Measurements from ENCODE around the gene SIM1. TPM values are rescaled to one million over a fixed set of nuclear protein-coding genes. Genes with fewer than 3 reads are reported as not detected.

SIM1 gene
- total RNA-seq, 2 experiments from 2014 or later, result not detected

- Histone ChIP-seq H3K36me3 (ENCODE audit: insufficient read depth, low read length) (no peaks in the 10 kb centered on the region), H3K4me1 (ENCODE audit: insufficient read depth, low read length) (no peaks in the 10 kb centered on the region), H3K27ac (ENCODE audit: low read depth in 1 of 2, low read length in 2 of 2) (no peak overlapping the region), H3K4me3 (ENCODE audit: low read length) (no peak overlapping the region), H3K27me3 (ENCODE audit: control insufficient read depth in 1 of 2, insufficient read depth in 2 of 2, low read length in 2 of 2) (no peaks in the 10 kb centered on the region), H3K9me3 (ENCODE audit: control insufficient read depth in 1 of 2, insufficient read depth in 1 of 2, low read length in 2 of 2) (no peaks in the 10 kb centered on the region)
- TF ChIP-seq CTCF (IDR thresholded peaks at IDR 0.05), result no peak
- CTCF ChIA-PET, result no interaction called here
- ATAC-seq (ENCODE audit: poor library complexity) (no peak), DNase-seq (no peak)
- POLR2A ChIA-PET, result no interaction called here
- H3K9me3 Mint-ChIP-seq, result no peaks in the 10 kb centered on the region
- H3K4me1 Mint-ChIP-seq (ENCODE audit: low read depth), result no peaks in the 10 kb centered on the region
- intact Hi-C loops (cut with DNase I, micrococcal nuclease), result no loop called here
- H3K27ac Mint-ChIP-seq, result no peak overlapping the region
- no peak overlapping the region for H3K4me3 Mint-ChIP-seq
- H3K27me3 Mint-ChIP-seq, result peaks cover 40% of the 10 kb centered on the region
- no peaks in the 10 kb centered on the region for H3K36me3 Mint-ChIP-seq (ENCODE audit: low read depth)
These were observed 37.3 kb downstream of the SIM1 start for GRCh38 chr6:100427452-100427851.

GRCh38 chr6:100426744-100427338 is 37.9 kb downstream of the SIM1 start:
- ChIA-PET CTCF (no interaction called here), POLR2A (no interaction called here)
- Histone ChIP-seq H3K9me3 (ENCODE audit: control insufficient read depth in 1 of 2, insufficient read depth in 1 of 2, low read length in 2 of 2) (no peaks in the 10 kb centered on the region), H3K36me3 (ENCODE audit: insufficient read depth, low read length) (no peaks in the 10 kb centered on the region), H3K4me1 (ENCODE audit: insufficient read depth, low read length) (no peaks in the 10 kb centered on the region), H3K27ac (ENCODE audit: low read depth in 1 of 2, low read length in 2 of 2) (no peak overlapping the region), H3K27me3 (ENCODE audit: control insufficient read depth in 1 of 2, insufficient read depth in 2 of 2, low read length in 2 of 2) (no peaks in the 10 kb centered on the region), H3K4me3 (ENCODE audit: low read length) (no peak overlapping the region)
- DNase-seq (no peak), ATAC-seq (ENCODE audit: poor library complexity) (no peak)
- Mint-ChIP-seq H3K4me3 (no peak overlapping the region), H3K36me3 (ENCODE audit: low read depth) (no peaks in the 10 kb centered on the region), H3K27me3 (peaks cover 34% of the 10 kb centered on the region), H3K27ac (no peak overlapping the region), H3K4me1 (ENCODE audit: low read depth) (no peaks in the 10 kb centered on the region), H3K9me3 (no peaks in the 10 kb centered on the region)
- intact Hi-C loops (cut with DNase I, micrococcal nuclease), result no loop called here
- no peak for TF ChIP-seq CTCF (IDR thresholded peaks at IDR 0.05)

- ATAC-seq (ENCODE audit: poor library complexity), result no peak
- intact Hi-C loops (cut with DNase I, micrococcal nuclease), result no loop called here
- H3K4me3 ChIP-seq (ENCODE audit: low read length), result no peak overlapping the region
- ChIA-PET POLR2A (no interaction called here), CTCF (no interaction called here)
- Mint-ChIP-seq H3K27ac (no peak overlapping the region), H3K4me1 (ENCODE audit: low read depth) (no peaks in the 10 kb centered on the region), H3K9me3 (no peaks in the 10 kb centered on the region), H3K4me3 (no peak overlapping the region), H3K36me3 (ENCODE audit: low read depth) (no peaks in the 10 kb centered on the region), H3K27me3 (peaks cover 34% of the 10 kb centered on the region)
- no peaks in the 10 kb centered on the region for H3K27me3 ChIP-seq (ENCODE audit: control insufficient read depth in 1 of 2, insufficient read depth in 2 of 2, low read length in 2 of 2)
- H3K4me1 ChIP-seq (ENCODE audit: insufficient read depth, low read length), result no peaks in the 10 kb centered on the region
- H3K27ac ChIP-seq (ENCODE audit: low read depth in 1 of 2, low read length in 2 of 2), result no peak overlapping the region
- TF ChIP-seq CTCF (IDR thresholded peaks at IDR 0.05), result no peak
- no peak for DNase-seq
- H3K9me3 ChIP-seq (ENCODE audit: control insufficient read depth in 1 of 2, insufficient read depth in 1 of 2, low read length in 2 of 2), result no peaks in the 10 kb centered on the region
- H3K36me3 ChIP-seq (ENCODE audit: insufficient read depth, low read length), result no peaks in the 10 kb centered on the region
These were observed 38.5 kb downstream of the SIM1 start for GRCh38 chr6:100426241-100426640.
